ENCODE data around the gene APOBEC3G. TPM values are rescaled to one million over a fixed set of nuclear protein-coding genes. Genes with fewer than 3 reads are reported as not detected.
"Not testable (repeated sequence)": the region's sequence is repeated elsewhere in the genome, so short reads cannot be mapped to it uniquely, and the experiment has no call there.

Gene APOBEC3G
- total and polyA plus RNA-seq, 7 donors = 3.0 to 21.4 (median 11.1) TPM

- no peak for DNase-seq
- Histone ChIP-seq H3K27ac (peak overlapping the region; percentile 83 to 91 (median 86)), H3K4me1 (peaks cover 0 to 18% (median 10%) of the 10 kb centered on the region in 4 donors), H3K4me3 (peak overlapping the region in 1 of 4 donors; percentile 73), H3K36me3 (no peaks in the 10 kb centered on the region), H3K9me3 (no peaks in the 10 kb centered on the region), H3K27me3 (no peaks in the 10 kb centered on the region)
- intact Hi-C loops (cut with DNase I) = no loop called here
- WGBS, 2 donors = 89 to 95% methylated on average over 19 of the region's 19 CpGs
- TF ChIP-seq POLR2A (IDR thresholded peaks at IDR 0.05) (no peak), EP300 (IDR thresholded peaks at IDR 0.05) (no peak), CTCF (IDR thresholded peaks at IDR 0.05) (no peak), POLR2AphosphoS5 (IDR thresholded peaks at IDR 0.05) (no peak)
Observed at GRCh38 chr22:39039306-39040126, 37.6 kb upstream of the APOBEC3G start.

- WGBS, 2 donors = 27 to 30% methylated on average over 10 to 11 of the region's 14 CpGs
- intact Hi-C loops (cut with DNase I); H3K27me3 ChIP-seq; H3K36me3 ChIP-seq; DNase-seq; H3K9me3 ChIP-seq: not testable (repeated sequence)
- Histone ChIP-seq H3K4me1 (peaks cover 0 to 18% (median 10%) of the 10 kb centered on the region in 4 donors), H3K27ac (peak overlapping the region; percentile 83 to 91 (median 86)), H3K4me3 (peak overlapping the region; percentile 51 to 73 (median 60))
Observed at GRCh38 chr22:39040155-39040537, 36.9 kb upstream of the APOBEC3G start.

GRCh38 chr22:39040538-39041296 lies 36.4 kb upstream of the APOBEC3G start, which contains the start of gene APOBEC3F:
APOBEC3F (plus strand) TSS chr22:39040864; CDS start chr22:39040961, 97 bp downstream.
- intact Hi-C loops (cut with DNase I); H3K36me3 ChIP-seq; H3K27me3 ChIP-seq; H3K9me3 ChIP-seq: not testable (repeated sequence)
- WGBS, 2 donors = 1% methylated on average over 20 to 21 of the region's 21 CpGs
- H3K27ac ChIP-seq = peak within 1 kb of the TSS; percentile 83 to 91 (median 86)
- TF ChIP-seq POLR2A (IDR thresholded peaks at IDR 0.05) = peak in 1 of 2 donors; percentile 15
- TF ChIP-seq POLR2AphosphoS5 (IDR thresholded peaks at IDR 0.05) = peak; percentile 26 to 49 (median 42)
- peaks cover 0 to 18% (median 10%) of the 10 kb centered on the region in 4 donors for H3K4me1 ChIP-seq
- peak within 1 kb of the TSS; percentile 51 to 73 (median 60) for H3K4me3 ChIP-seq
- peak; percentile 89 for DNase-seq

GRCh38 chr22:39041908-39042307 lies 35.2 kb upstream of the APOBEC3G start:
- no peaks in the 10 kb centered on the region for H3K27me3 ChIP-seq
- H3K4me3 ChIP-seq = no peak overlapping the region
- TF ChIP-seq POLR2A (IDR thresholded peaks at IDR 0.05) = no peak
- no peak for TF ChIP-seq POLR2AphosphoS5 (IDR thresholded peaks at IDR 0.05)
- TF ChIP-seq CTCF (IDR thresholded peaks at IDR 0.05) = no peak
- no peak for TF ChIP-seq EP300 (IDR thresholded peaks at IDR 0.05)
- H3K36me3 ChIP-seq = peaks cover 0 to 10% (median 0%) of the 10 kb centered on the region in 4 donors
- H3K9me3 ChIP-seq = no peaks in the 10 kb centered on the region
- peak overlapping the region in 3 of 4 donors; percentile 85 to 91 (median 88) for H3K27ac ChIP-seq
- WGBS, 2 donors = 93 to 96% methylated on average over 7 of the region's 7 CpGs
- no peak for DNase-seq
- H3K4me1 ChIP-seq = peaks cover 0 to 18% (median 10%) of the 10 kb centered on the region in 4 donors
- intact Hi-C loops (cut with DNase I) = no loop called here

GRCh38 chr22:39043063-39043462 lies 34.0 kb upstream of the APOBEC3G start:
- H3K4me3 ChIP-seq; H3K27ac ChIP-seq; intact Hi-C loops (cut with DNase I); H3K36me3 ChIP-seq; DNase-seq; H3K9me3 ChIP-seq; H3K27me3 ChIP-seq: not testable (repeated sequence)
- WGBS, 2 donors = 96% methylated on average over 17 to 18 of the region's 18 CpGs
- H3K4me1 ChIP-seq = peaks cover 0 to 18% (median 10%) of the 10 kb centered on the region in 4 donors

GRCh38 chr22:39045136-39045535 lies 31.9 kb upstream of the APOBEC3G start:
- peaks cover 0 to 14% (median 10%) of the 10 kb centered on the region in 4 donors for H3K4me1 ChIP-seq
- 88 to 89% methylated on average over 14 of the region's 14 CpGs for WGBS, 2 donors
- H3K27ac ChIP-seq; H3K4me3 ChIP-seq; H3K27me3 ChIP-seq; H3K36me3 ChIP-seq; H3K9me3 ChIP-seq; DNase-seq; intact Hi-C loops (cut with DNase I): not testable (repeated sequence)

GRCh38 chr22:39049486-39049885 lies 27.6 kb upstream of the APOBEC3G start:
- H3K27me3 ChIP-seq; H3K9me3 ChIP-seq; intact Hi-C loops (cut with DNase I); H3K36me3 ChIP-seq; H3K4me1 ChIP-seq; DNase-seq; H3K4me3 ChIP-seq; H3K27ac ChIP-seq: not testable (repeated sequence)
- 59 to 90% methylated on average over 7 of the region's 7 CpGs for WGBS, 2 donors

- 49 to 80% methylated on average over 16 to 17 of the region's 18 CpGs for WGBS, 2 donors
- H3K4me1 ChIP-seq; DNase-seq; H3K4me3 ChIP-seq; H3K36me3 ChIP-seq; H3K9me3 ChIP-seq; intact Hi-C loops (cut with DNase I); H3K27me3 ChIP-seq; H3K27ac ChIP-seq: not testable (repeated sequence)
Observed at GRCh38 chr22:39051844-39052495, 25.1 kb upstream of the APOBEC3G start.
